Lung (tissue), 12 donors: ENCODE data around the gene ARMH1. TPM values are rescaled to one million over a fixed set of nuclear protein-coding genes. Genes with fewer than 3 reads are reported as not detected.

Experiments used
- ATAC-seq: fragments of 200-7000 bp; cut with Tn5 transposase; one replicate; pipeline ENCODE4 v1.9.1; 2020; ENCODE audit warnings: moderate number of reproducible peaks; ENCODE audit not compliant: insufficient read depth, low FRiP score
- DNase-seq, 3 donors: peaks; one replicate each; pipeline ENCODE4 v3.0.0-alpha.2; 2013 to 2017
- H3K27ac ChIP-seq, 2 donors: one replicate each; pipeline ENCODE4 v1.5.1; 2013; ENCODE audit warnings: mild to moderate bottlenecking in 2 of 2, moderate library complexity in 2 of 2, control low read depth in 1 of 2, inconsistent platforms in 1 of 2, low read depth in 1 of 2, low read length in 1 of 2
- H3K27me3 ChIP-seq, 3 donors: one replicate each; pipeline ENCODE4 v1.5.1; 2013; ENCODE audit warnings: low read length in 2 of 3; ENCODE audit not compliant: control insufficient read depth in 3 of 3, insufficient read depth in 3 of 3
- H3K36me3 ChIP-seq, 4 donors: one replicate each; pipeline ENCODE4 v1.5.1; 2013; ENCODE audit warnings: low read length in 4 of 4, mild to moderate bottlenecking in 1 of 4, moderate library complexity in 1 of 4; ENCODE audit not compliant: control insufficient read depth in 4 of 4, insufficient read depth in 4 of 4
- H3K4me1 ChIP-seq, 5 donors: one replicate each; pipeline ENCODE4 v1.5.1; 2013; ENCODE audit warnings: low read length in 5 of 5, mild to moderate bottlenecking in 2 of 5, moderate library complexity in 1 of 5; ENCODE audit not compliant: control insufficient read depth in 5 of 5, insufficient read depth in 5 of 5
- H3K4me3 ChIP-seq: one replicate; pipeline ENCODE4 v1.5.1; 2013; ENCODE audit warnings: mild to moderate bottlenecking, control low read depth, moderate library complexity
- H3K9ac ChIP-seq, 2 donors: one replicate each; pipeline ENCODE4 v1.5.1; 2013; ENCODE audit warnings: low read length in 2 of 2, control low read depth in 1 of 2; ENCODE audit not compliant: insufficient read depth in 1 of 2
- H3K9me3 ChIP-seq, 4 donors: one replicate each; pipeline ENCODE4 v1.5.1; 2013; ENCODE audit warnings: low read length in 3 of 4, mild to moderate bottlenecking in 1 of 4, moderate library complexity in 1 of 4; ENCODE audit not compliant: control insufficient read depth in 4 of 4, insufficient read depth in 3 of 4
- CTCF ChIP-seq: IDR thresholded peaks from 2 replicates; pipeline ENCODE4 v1.5.1; 2012; ENCODE audit warnings: mild to moderate bottlenecking; ENCODE audit errors: control extremely low read depth, extremely low read depth
- whole genome bisulfite sequencing, 2 donors: extraction: QIAGEN DNeasy Blood & Tissue Kit; methylation state at CpG; one replicate each; pipeline ENCODE4 v1.1.7; 2013; 5-methylcytosine and 5-hydroxymethylcytosine counted together
- polyA plus RNA-seq, 2 donors: library from polyadenylated mRNA; stranded (reverse); fragments of 200-250 nt; gene quantifications; one replicate each; pipeline ENCODE4 v1.2.1, GENCODE V29; 2013
- total RNA-seq, 2 donors: library from RNA; depleted of rRNA in 1 of 2; stranded (reverse); fragments of >200 nt in 1 of 2; gene quantifications; one replicate each; pipeline ENCODE4 v1.2.1, GENCODE V29; 2014 to 2021
- donor health status: control.
- donor health status: control.
- donor health status: Bipolar disorder and iron deficiency.
- donor health status: healthy.
- donor health status: DM: yes; HTN: yes; CAD: no.

The ARMH1 gene
- total and polyA plus RNA-seq, 4 donors: 9.7 to 35.3 (median 21.4) TPM

GRCh38 chr1:44654621-44655187 lies 19.8 kb upstream of the ARMH1 start:
- DNase-seq (no peak), ATAC-seq (no peak)
- TF ChIP-seq CTCF: no peak
- 94 to 95% methylated on average over 35 of the region's 35 CpGs for WGBS, 2 donors
- Histone ChIP-seq H3K36me3 (peaks cover 0 to 42% (median 6%) of the 10 kb centered on the region in 4 donors), H3K4me3 (no peak overlapping the region), H3K27ac (no peak overlapping the region), H3K9ac (no peak overlapping the region), H3K4me1 (no peaks in the 10 kb centered on the region), H3K27me3 (no peaks in the 10 kb centered on the region), H3K9me3 (no peaks in the 10 kb centered on the region)

- Histone ChIP-seq H3K4me3 (no peak overlapping the region), H3K36me3 (peaks cover 0 to 33% (median 3%) of the 10 kb centered on the region in 4 donors), H3K27me3 (no peaks in the 10 kb centered on the region), H3K27ac (no peak overlapping the region), H3K4me1 (peaks cover 0 to 6% (median 4%) of the 10 kb centered on the region in 5 donors), H3K9ac (no peak overlapping the region), H3K9me3 (no peaks in the 10 kb centered on the region)
- no peak for DNase-seq
- peak; percentile 5 for TF ChIP-seq CTCF
- 77 to 84% methylated on average over 5 of the region's 5 CpGs for whole genome bisulfite sequencing, 2 donors
- no peak for ATAC-seq
Measured at GRCh38 chr1:44655609-44656008, 18.9 kb upstream of the ARMH1 start.

- 89 to 97% methylated on average over 4 of the region's 4 CpGs for WGBS, 2 donors
- H3K4me3 ChIP-seq: no peak overlapping the region
- peaks cover 0 to 6% (median 4%) of the 10 kb centered on the region in 5 donors for H3K4me1 ChIP-seq
- H3K36me3 ChIP-seq: peaks cover 0 to 11% (median 1%) of the 10 kb centered on the region in 4 donors
- no peak for TF ChIP-seq CTCF
- no peak overlapping the region for H3K9ac ChIP-seq
- no peak for DNase-seq
- H3K9me3 ChIP-seq: no peaks in the 10 kb centered on the region
- no peak for ATAC-seq
- no peaks in the 10 kb centered on the region for H3K27me3 ChIP-seq
- H3K27ac ChIP-seq: no peak overlapping the region
Measured at GRCh38 chr1:44659566-44659965, 14.9 kb upstream of the ARMH1 start.

- TF ChIP-seq CTCF: no peak
- Histone ChIP-seq H3K27ac (no peak overlapping the region), H3K4me1 (peaks cover 0 to 6% (median 4%) of the 10 kb centered on the region in 5 donors), H3K9ac (no peak overlapping the region), H3K9me3 (no peaks in the 10 kb centered on the region), H3K4me3 (no peak overlapping the region), H3K27me3 (no peaks in the 10 kb centered on the region), H3K36me3 (peaks cover 0 to 8% (median 1%) of the 10 kb centered on the region in 4 donors)
- 55 to 66% methylated on average over 9 of the region's 9 CpGs for WGBS, 2 donors
- ATAC-seq (no peak), DNase-seq (peak; percentile 33 to 64 (median 51))
Measured at GRCh38 chr1:44660176-44660575, 14.3 kb upstream of the ARMH1 start.
